ENCODE measurements around the gene KNDC1. TPM values are rescaled to one million over a fixed set of nuclear protein-coding genes. Genes with fewer than 3 reads are reported as not detected.

The KNDC1 gene
- total RNA-seq, 1 donor from 2014 or later, result 10.3 TPM

- Histone ChIP-seq H3K27ac (no peak overlapping the region), H3K4me3 (no peak overlapping the region), H3K9me3 (no peaks in the 10 kb centered on the region), H3K36me3 (no peaks in the 10 kb centered on the region), H3K27me3 (ENCODE audit: low read depth) (peaks cover 23% of the 10 kb centered on the region), H3K4me1 (no peaks in the 10 kb centered on the region)
- ATAC-seq (no peak), DNase-seq (no peak)
- intact Hi-C loops (cut with DNase I), result no loop called here
- TF ChIP-seq CTCF (IDR thresholded peaks at IDR 0.05), result no peak
Measured at GRCh38 chr10:133154996-133155778, 4.8 kb upstream of the KNDC1 start.

- H3K27ac ChIP-seq, result no peak overlapping the region
- ATAC-seq (no peak), DNase-seq (no peak)
- no peak for TF ChIP-seq CTCF (IDR thresholded peaks at IDR 0.05)
- H3K27me3 ChIP-seq (ENCODE audit: low read depth), result peaks cover 31% of the 10 kb centered on the region
- H3K9me3 ChIP-seq, result no peaks in the 10 kb centered on the region
- intact Hi-C loops (cut with DNase I), result no loop called here
- peaks cover 11% of the 10 kb centered on the region for H3K4me1 ChIP-seq
- H3K4me3 ChIP-seq, result no peak overlapping the region
- H3K36me3 ChIP-seq, result no peaks in the 10 kb centered on the region
Measured at GRCh38 chr10:133156674-133157579, 3.1 kb upstream of the KNDC1 start.

GRCh38 chr10:133157662-133158436 is 2.2 kb upstream of the KNDC1 start:
- TF ChIP-seq CTCF (IDR thresholded peaks at IDR 0.05), result no peak
- intact Hi-C loops (cut with DNase I), result no loop called here
- Histone ChIP-seq H3K27me3 (ENCODE audit: low read depth) (peaks cover 41% of the 10 kb centered on the region), H3K27ac (no peak overlapping the region), H3K4me1 (peaks cover 11% of the 10 kb centered on the region), H3K4me3 (no peak overlapping the region), H3K9me3 (no peaks in the 10 kb centered on the region), H3K36me3 (no peaks in the 10 kb centered on the region)
- DNase-seq (peak; percentile 39), ATAC-seq (no peak)

- no peaks in the 10 kb centered on the region for H3K36me3 ChIP-seq
- TF ChIP-seq CTCF (IDR thresholded peaks at IDR 0.05), result no peak
- H3K9me3 ChIP-seq, result no peaks in the 10 kb centered on the region
- H3K4me1 ChIP-seq, result peaks cover 11% of the 10 kb centered on the region
- ATAC-seq, result no peak
- H3K27ac ChIP-seq, result no peak overlapping the region
- peaks cover 46% of the 10 kb centered on the region for H3K27me3 ChIP-seq (ENCODE audit: low read depth)
- no peak for DNase-seq
- no peak overlapping the region for H3K4me3 ChIP-seq
- intact Hi-C loops (cut with DNase I), result no loop called here
Measured at GRCh38 chr10:133158437-133158755, 1.6 kb upstream of the KNDC1 start.

All from lower lobe of right lung (tissue), 2 donors.